ENCODE measurements around the gene KAT14.
"Not testable (repeated sequence)": the region's sequence is repeated elsewhere in the genome, so short reads cannot be mapped to it uniquely, and the experiment has no call there.

KAT14 gene

GRCh38 chr20:18137412-18138265 is at the start of gene KAT14, which contains the start of gene PET117:
Gene KAT14 (plus strand): TSS chr20:18137863. CDS start chr20:18142661, 4,798 bp downstream.
Gene PET117 (plus strand): TSS chr20:18137863. CDS start chr20:18137956, 93 bp downstream.
- peak; percentile 62 to 93 (median 84) for DNase-seq (ENCODE audit: low read depth in 3 of 3, low spot score in 1 of 3)

GRCh38 chr20:18088298-18088697 is 49.4 kb upstream of the KAT14 start:
- DNase-seq (ENCODE audit: low read depth in 3 of 3, low spot score in 1 of 3), result not testable (repeated sequence)

GRCh38 chr20:18088841-18089240 is 48.8 kb upstream of the KAT14 start:
- DNase-seq (ENCODE audit: low read depth in 3 of 3, low spot score in 1 of 3), result not testable (repeated sequence)

- no peak for DNase-seq (ENCODE audit: low read depth in 3 of 3, low spot score in 1 of 3)
Observed at GRCh38 chr20:18090044-18090443, 47.6 kb upstream of the KAT14 start.

GRCh38 chr20:18090477-18090876 is 47.2 kb upstream of the KAT14 start:
- DNase-seq (ENCODE audit: low read depth in 3 of 3, low spot score in 1 of 3), result no peak

GRCh38 chr20:18091623-18092022 is 46.0 kb upstream of the KAT14 start:
- DNase-seq (ENCODE audit: low read depth in 3 of 3, low spot score in 1 of 3), result no peak

GRCh38 chr20:18092890-18093289 is 44.8 kb upstream of the KAT14 start:
- no peak for DNase-seq (ENCODE audit: low read depth in 3 of 3, low spot score in 1 of 3)

GRCh38 chr20:18093388-18093787 is 44.3 kb upstream of the KAT14 start:
- no peak for DNase-seq (ENCODE audit: low read depth in 3 of 3, low spot score in 1 of 3)

- DNase-seq (ENCODE audit: low read depth in 3 of 3, low spot score in 1 of 3), result no peak
Observed at GRCh38 chr20:18094191-18094590, 43.5 kb upstream of the KAT14 start.

- DNase-seq (ENCODE audit: low read depth in 3 of 3, low spot score in 1 of 3), result not testable (repeated sequence)
Observed at GRCh38 chr20:18100569-18100968, 37.1 kb upstream of the KAT14 start.

- no peak for DNase-seq (ENCODE audit: low read depth in 3 of 3, low spot score in 1 of 3)
Observed at GRCh38 chr20:18101125-18101810, 36.4 kb upstream of the KAT14 start.

GRCh38 chr20:18103497-18103896 is 34.2 kb upstream of the KAT14 start:
- DNase-seq (ENCODE audit: low read depth in 3 of 3, low spot score in 1 of 3), result no peak

GRCh38 chr20:18108326-18108725 is 29.3 kb upstream of the KAT14 start:
- DNase-seq (ENCODE audit: low read depth in 3 of 3, low spot score in 1 of 3), result no peak

- DNase-seq (ENCODE audit: low read depth in 3 of 3, low spot score in 1 of 3), result not testable (repeated sequence)
Observed at GRCh38 chr20:18128574-18128973, 9.1 kb upstream of the KAT14 start.

- DNase-seq (ENCODE audit: low read depth in 3 of 3, low spot score in 1 of 3), result no peak
Observed at GRCh38 chr20:18132663-18133062, 5.0 kb upstream of the KAT14 start.

GRCh38 chr20:18133962-18134361 is 3.7 kb upstream of the KAT14 start:
- no peak for DNase-seq (ENCODE audit: low read depth in 3 of 3, low spot score in 1 of 3)

GRCh38 chr20:18138266-18138582 is 561 bp downstream of the KAT14 start:
- DNase-seq (ENCODE audit: low read depth in 3 of 3, low spot score in 1 of 3), result no peak

GRCh38 chr20:18138639-18139583 is 1.2 kb downstream of the KAT14 start:
- no peak for DNase-seq (ENCODE audit: low read depth in 3 of 3, low spot score in 1 of 3)

GRCh38 chr20:18139832-18140231 is 2.2 kb downstream of the KAT14 start:
- DNase-seq (ENCODE audit: low read depth in 3 of 3, low spot score in 1 of 3), result no peak

- DNase-seq (ENCODE audit: low read depth in 3 of 3, low spot score in 1 of 3), result no peak
Observed at GRCh38 chr20:18144541-18145099, 7.0 kb downstream of the KAT14 start.

GRCh38 chr20:18154342-18154741 is 16.7 kb downstream of the KAT14 start:
- no peak for DNase-seq (ENCODE audit: low read depth in 3 of 3, low spot score in 1 of 3)

Measured in stimulated activated CD4-positive, alpha-beta T cell treated with anti-CD3 and anti-CD28 coated beads, TNF-alpha, amount 100 ng/mL, for 1 hour (primary cell).